HG02763 (cell line): ENCODE measurements around the gene RFK.

Source experiments
- ATAC-seq: cut with Tn5 transposase; IDR thresholded peaks from one replicate; pipeline ENCODE4 v1.9.1; 2021; ENCODE audit warnings: mild to moderate bottlenecking, moderate library complexity; ENCODE audit not compliant: unreplicated experiment

Gene RFK

GRCh38 chr9:76336027-76336426, 58.2 kb downstream of the RFK start:
- ATAC-seq, result no peak
